HG03520 (cell line): Measurements from ENCODE around the gene KRTAP1-5.
"Not testable (repeated sequence)": the region's sequence is repeated elsewhere in the genome, so short reads cannot be mapped to it uniquely, and the experiment has no call there.

Experiments
- ATAC-seq: cut with Tn5 transposase; IDR thresholded peaks from one replicate; pipeline ENCODE4 v1.9.1; 2021; ENCODE audit warnings: mild to moderate bottlenecking, moderate library complexity; ENCODE audit not compliant: unreplicated experiment

KRTAP1-5 gene

GRCh38 chr17:41009301-41009760 lies 17.7 kb downstream of the KRTAP1-5 start:
- ATAC-seq: no peak

GRCh38 chr17:41008811-41009210 lies 18.2 kb downstream of the KRTAP1-5 start, which contains the start of gene KRTAP3-1:
TSS of gene KRTAP3-1 (minus strand) at chr17:41009128. CDS start at chr17:41009074, 54 bp downstream.
- ATAC-seq: no peak

- no peak for ATAC-seq
These were observed 22.6 kb downstream of the KRTAP1-5 start for GRCh38 chr17:41004397-41004796.

- ATAC-seq: no peak
These were observed 23.1 kb downstream of the KRTAP1-5 start for GRCh38 chr17:41003926-41004325.

- ATAC-seq: no peak
These were observed 24.2 kb downstream of the KRTAP1-5 start for GRCh38 chr17:41002814-41003213.

- no peak for ATAC-seq
These were observed 25.2 kb downstream of the KRTAP1-5 start for GRCh38 chr17:41001795-41002194.

- not testable (repeated sequence) for ATAC-seq
These were observed 27.4 kb downstream of the KRTAP1-5 start, which contains the start of gene KRTAP3-2 for GRCh38 chr17:40999563-40999962. TSS of gene KRTAP3-2 (minus strand) at chr17:40999906. CDS start at chr17:40999853, 53 bp downstream.

GRCh38 chr17:40997361-40997760 lies 29.6 kb downstream of the KRTAP1-5 start:
- no peak for ATAC-seq

GRCh38 chr17:40996829-40997228 lies 30.2 kb downstream of the KRTAP1-5 start:
- no peak for ATAC-seq

- no peak for ATAC-seq
These were observed 31.9 kb downstream of the KRTAP1-5 start for GRCh38 chr17:40995116-40995515.

GRCh38 chr17:40993839-40994238 lies 33.2 kb downstream of the KRTAP1-5 start, which contains the start of gene KRTAP3-3:
TSS of gene KRTAP3-3 (minus strand) at chr17:40994164. CDS start at chr17:40994097, 67 bp downstream.
- ATAC-seq: no peak

- no peak for ATAC-seq
These were observed 33.9 kb downstream of the KRTAP1-5 start for GRCh38 chr17:40993084-40993483.

- no peak for ATAC-seq
These were observed 34.3 kb downstream of the KRTAP1-5 start for GRCh38 chr17:40992666-40993065.

GRCh38 chr17:40986920-40987319 lies 40.1 kb downstream of the KRTAP1-5 start:
- ATAC-seq: no peak

GRCh38 chr17:40984226-40984625 lies 42.8 kb downstream of the KRTAP1-5 start, which contains the start of gene KRT40:
TSS of gene KRT40 (minus strand) at chr17:40984326. CDS start at chr17:40984273, 53 bp downstream.
- no peak for ATAC-seq

GRCh38 chr17:40981115-40981514 lies 45.9 kb downstream of the KRTAP1-5 start:
- ATAC-seq: no peak

- ATAC-seq: no peak
These were observed 46.4 kb downstream of the KRTAP1-5 start for GRCh38 chr17:40980596-40980995.

GRCh38 chr17:40980117-40980516 lies 46.9 kb downstream of the KRTAP1-5 start:
- no peak for ATAC-seq

- no peak for ATAC-seq
These were observed 48.3 kb downstream of the KRTAP1-5 start for GRCh38 chr17:40978575-40979151.
